Activated CD8-positive, alpha-beta memory T cell treated with anti-CD3 and anti-CD28 coated beads, Interleukin-2, amount 50 U/mL, for 48 hours (primary cell): Measurements from ENCODE around the gene GRB10.
A peak's percentile ranks its signal among the peaks of the same experiment; 100 is the strongest.

Experiments
- DNase-seq: peaks from one replicate; pipeline ENCODE4 v3.0.0-alpha.2; 2020

Gene GRB10

DNA sequence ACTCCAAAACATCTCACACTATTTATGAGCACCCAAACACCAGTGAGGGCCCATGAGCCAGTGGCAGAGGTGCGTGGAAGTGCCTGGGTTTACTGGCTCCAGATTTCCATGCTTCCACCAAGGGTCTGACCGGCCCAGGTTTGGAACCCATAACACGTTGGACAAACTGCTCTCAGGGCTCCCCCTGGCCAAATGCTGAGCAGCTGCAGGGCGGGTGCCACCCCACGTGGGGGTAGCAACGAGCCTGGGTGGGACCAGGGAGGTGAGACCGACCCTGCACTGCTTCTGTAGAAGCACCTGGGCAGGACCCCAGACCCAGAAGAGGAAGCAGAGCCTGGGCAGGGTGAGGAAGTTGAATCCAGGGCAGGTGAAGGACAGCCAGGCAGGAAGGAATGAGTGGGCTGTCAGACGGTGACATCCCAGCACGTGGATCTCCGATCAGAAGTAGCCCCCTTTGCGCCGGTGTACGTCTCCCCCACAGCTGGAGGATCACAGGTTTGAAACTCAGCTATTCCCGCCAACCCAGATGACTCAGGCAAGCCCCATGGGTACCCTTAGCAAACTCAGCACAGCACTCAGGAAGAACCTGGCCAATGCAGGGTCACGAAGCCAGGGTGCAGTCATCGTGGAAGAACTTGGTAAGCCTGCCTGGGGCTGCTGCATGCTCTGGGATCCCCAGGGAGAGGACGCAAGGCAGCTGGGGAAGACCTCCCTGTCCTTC is 117.1 kb downstream of the GRB10 start:
- no peak for DNase-seq

DNA sequence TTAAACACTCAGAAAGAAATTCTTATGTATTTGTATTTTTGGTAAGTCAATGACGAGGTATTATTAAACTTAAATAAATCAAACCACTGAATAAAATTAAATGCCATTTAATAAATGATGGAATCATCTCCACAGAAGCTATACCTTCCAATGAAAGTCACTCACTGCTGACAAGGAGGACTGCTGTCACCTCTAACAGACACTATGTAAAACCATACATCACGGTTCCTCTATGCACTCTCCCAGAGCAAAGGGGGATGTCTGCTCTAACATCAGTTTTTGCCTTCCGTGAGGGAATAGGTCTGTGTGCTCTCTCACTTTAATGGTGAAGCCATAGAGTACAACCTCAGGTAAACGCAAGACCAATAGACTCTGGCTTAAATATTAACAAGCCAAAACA is 117.8 kb downstream of the GRB10 start:
- DNase-seq = peak; percentile 18

DNA sequence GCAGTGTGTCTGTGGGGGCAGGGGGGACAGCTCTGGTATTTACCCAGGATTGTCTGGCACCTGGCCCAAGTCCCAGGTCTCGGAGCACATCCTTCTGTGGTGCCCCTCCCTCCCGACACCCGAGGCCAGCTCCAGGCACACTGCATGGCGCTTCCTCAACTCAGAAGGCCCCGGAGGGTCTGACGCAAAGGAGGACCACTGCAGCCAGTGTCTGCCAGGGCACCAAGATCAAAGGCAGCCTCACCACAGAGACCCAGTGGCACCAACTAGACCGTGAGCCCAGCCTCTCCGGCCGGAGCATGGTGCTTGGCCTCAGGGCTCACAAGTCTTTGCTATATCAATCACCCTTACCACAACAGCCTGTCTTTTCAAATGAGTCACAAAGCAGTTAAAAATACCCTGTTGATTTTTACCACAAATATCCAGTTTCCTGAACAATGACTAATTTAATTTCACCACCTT is 118.2 kb downstream of the GRB10 start:
- DNase-seq = peak; percentile 63

DNA sequence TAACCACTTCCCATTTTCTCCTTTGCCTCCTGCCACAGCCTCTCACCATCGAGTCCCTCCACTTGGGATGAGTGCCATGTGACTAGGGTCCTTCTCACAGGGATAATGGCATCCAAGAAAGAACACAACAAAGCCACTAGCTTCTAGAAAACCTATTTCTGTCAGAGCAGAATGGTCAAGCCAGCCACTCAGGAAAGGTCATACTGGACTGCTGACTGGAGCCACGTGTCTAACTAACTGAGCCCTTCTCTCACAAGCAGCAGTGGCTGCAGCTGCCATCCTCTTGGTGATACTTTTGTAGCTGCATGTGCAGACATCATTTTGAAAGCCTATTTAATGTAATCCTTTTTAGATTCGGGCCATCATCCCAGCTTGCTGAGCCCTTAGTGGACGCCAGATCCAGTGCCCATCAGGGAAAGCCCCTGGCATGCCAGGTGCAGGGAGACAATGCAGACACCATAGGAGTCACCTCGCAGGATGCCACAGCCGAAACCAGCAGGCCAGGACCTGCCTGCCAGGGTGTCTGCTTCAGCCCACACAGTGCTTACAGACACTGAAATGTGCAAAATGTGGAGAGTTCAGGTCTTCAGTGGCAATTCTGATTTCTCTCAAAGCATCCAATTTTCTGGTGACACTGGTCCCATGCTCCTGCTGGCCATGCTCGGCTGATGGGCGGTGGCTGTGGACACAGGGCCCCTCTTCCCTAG is 119.1 kb downstream of the GRB10 start:
- peak; percentile 54 for DNase-seq

DNA sequence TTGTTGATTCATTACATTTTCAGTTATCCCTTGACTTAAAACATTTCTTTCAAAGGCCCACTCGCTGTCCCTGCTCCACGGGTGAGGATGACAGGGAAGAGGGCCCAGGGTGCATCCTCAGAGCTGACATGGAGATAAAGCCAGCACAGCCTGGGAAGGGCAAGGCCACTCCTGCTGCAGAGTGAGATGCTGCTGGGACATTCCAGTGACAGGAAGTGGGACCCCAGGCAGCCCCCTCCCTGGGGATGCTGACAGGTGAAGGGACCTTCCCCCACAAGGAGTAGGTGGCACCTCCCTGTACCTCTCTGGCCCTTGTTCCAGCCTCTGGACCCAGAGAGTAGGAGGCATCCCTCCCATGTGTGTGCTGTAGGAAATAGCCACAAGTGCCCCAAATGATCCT is 119.7 kb downstream of the GRB10 start:
- peak; percentile 46 for DNase-seq

DNA sequence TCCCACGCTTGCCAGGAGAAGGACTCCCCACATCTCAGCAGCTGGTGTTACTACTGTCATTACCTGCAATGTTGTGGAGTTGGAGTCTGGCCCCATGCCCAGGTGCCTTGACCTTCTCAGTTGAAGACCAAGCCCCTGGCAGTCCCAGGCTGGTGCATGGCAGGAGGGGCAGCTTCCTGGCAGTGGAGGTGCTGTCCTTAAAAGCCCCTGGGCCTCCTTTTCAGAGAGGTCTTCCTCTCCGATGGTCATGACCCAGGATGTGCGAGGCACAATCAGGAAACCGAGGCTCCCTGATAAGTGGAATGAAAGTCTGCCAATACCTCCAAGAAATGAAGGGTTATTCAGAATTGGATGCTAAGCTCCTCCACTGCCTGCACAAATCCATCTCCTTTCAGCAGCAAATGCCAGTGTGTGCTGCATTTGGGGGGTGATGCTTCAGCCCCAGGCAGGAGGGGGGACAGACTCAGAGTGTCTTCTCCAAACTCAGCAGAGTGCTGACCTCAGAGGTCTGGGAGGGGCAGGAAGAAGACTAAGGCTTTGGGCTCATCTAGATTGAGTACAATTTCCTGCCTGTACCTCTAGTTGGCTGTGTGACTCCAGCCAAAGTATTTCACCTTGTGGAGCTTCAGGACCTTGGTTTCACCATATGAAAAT is 120.5 kb downstream of the GRB10 start:
- DNase-seq = peak; percentile 56

DNA sequence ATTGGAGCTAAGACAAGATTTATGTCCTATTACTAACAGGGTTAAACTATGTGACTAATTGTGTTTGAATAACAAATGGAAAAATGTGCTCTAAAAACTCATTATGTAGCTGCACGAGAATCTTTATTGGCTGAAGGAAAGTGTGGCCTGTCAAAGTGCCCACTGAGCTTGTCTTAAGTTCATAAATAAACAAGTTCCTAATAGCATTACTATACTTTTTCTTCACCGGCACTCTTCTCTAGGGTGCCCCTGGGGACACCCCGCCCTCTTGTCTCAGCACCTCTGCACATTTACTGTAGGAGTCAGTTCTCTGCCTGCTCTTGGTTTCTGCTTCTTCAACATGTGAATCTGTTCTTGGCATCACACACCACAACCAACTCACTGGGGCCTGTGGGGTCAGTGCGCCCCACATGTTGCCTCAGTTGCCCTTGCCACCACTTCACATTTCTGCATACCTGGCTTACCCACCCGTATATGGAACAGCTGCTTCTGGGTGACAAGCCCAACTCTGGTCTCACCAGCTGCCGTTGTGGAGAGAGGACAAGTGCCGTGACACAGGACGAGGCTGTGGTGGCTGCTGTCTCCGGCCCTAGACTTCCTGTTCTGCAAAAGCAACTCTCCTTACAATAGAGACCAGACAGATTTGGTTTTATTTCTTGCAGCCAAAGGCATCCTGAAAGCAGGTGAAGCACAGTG is 121.2 kb downstream of the GRB10 start:
- peak; percentile 58 for DNase-seq

DNA sequence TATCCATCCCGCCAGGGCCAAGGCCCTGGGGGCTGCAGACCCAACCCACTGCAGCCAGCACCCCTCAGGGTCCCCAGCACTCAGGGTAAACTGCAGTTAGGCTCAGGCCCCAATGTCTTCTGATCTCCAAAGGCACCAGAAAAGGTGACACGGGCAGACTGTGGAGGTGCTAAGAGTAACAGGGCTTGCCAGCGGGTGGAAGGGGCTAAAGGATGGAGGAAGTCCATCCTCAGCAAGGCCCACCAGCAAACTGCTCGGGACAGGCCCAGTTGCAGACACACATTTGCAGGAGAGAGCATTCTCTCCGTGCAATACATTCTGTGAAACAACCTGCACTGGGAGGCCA is 121.9 kb downstream of the GRB10 start:
- peak; percentile 50 for DNase-seq

DNA sequence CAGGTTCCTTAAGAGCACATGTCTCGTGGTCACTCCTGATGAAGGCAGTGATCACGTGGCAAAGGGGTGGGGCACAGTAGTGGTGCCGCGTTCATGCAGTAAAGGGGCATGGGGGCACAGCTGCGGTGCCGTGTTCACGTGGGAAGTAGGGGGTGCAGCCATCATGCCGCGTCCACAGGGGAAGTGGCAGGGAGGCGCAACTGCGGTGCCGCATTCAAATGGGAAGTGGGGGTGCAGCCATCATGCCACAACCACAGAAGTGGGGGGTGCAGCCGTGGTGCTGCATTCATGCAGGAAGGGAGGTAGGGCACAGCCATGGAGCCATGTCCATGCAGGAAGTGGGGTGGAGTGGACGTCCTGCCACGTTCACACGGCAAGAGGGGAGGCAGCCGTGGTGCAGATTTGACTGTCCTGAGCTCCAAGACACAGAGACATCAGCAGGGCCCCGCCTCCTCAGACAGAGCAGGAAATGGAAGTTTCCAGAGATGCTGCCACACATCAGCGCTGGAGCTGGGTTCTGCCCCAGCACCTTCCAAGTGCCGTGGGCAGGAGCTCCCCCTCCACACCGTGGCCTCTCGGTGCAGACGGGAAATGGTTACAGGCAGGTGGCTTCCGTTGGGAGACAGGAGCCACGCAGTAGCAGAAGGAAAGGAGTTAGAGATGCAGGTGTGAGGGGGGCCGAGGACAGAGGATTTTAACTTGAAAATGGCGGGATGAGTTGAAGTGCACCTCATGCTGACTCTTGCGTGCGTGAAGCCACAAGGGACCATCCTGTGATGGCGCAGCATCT is 122.5 kb downstream of the GRB10 start:
- peak; percentile 65 for DNase-seq

DNA sequence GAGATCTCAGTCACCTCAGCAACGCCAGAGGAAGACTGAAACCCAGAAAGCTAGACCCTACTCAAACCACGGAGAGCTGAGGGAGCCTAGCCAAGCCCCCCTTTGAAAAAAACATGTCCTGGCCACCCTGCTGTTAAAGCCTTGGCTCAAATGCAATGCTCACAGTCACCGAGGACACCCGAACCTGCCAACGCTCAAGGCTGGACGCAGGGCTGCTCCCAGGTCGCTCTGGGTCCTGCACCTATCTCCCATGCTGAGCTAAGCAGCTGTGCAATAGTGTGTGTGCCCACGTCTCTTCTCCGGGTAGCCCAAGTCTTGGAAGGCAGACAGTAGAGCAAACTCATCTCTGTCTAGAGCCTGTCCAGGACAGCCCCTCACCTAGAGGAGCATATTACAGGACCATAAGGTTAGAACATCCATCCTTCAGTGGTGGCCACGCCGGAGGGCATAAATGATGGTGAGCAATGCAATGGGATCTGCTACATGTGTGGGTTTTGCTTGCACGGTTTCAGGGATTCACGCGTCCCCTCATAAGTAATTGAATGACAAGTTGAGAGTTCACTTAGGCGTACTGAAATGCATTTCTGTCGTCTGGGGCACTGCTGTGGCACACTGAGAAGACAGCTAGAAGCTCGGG is 123.2 kb downstream of the GRB10 start:
- DNase-seq = peak; percentile 29

DNA sequence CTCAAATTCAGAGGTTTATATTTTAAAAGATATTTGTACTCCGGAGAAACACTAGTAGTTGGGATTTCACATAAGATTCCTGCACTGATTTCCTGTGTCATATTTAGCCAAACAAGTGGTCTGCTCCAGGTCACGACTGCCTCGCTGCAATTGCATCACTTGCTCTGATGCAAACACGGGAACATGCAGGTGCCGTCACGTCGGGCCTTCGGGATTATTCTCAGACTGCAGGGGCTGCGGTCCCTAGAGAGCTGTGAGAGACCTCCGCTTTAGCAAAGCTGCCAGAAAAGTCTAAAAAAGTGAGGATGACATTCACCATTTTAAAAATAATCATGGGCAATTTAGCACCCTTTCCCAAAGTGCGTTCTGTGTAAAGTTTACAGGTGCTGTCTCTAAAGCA is 124.0 kb downstream of the GRB10 start:
- DNase-seq = peak; percentile 28

DNA sequence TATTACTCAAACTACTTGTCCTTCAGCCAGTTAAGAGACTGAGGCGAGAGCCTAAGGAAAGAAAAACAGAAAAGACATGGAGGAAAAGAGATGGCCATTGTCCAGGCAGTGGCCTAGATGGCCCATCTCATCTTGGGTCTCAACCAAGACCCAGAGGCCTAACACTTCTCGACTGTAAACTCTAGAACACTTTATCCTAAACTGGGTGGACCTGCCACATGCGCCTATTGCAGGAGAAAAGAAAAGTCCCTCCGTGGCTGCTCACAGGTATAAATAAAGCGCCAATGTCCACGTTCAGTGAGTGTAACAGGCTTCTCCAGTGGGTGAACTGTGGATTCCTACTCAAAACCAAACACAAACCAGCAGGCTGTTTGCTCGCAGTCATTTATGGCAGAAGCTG is 124.8 kb downstream of the GRB10 start:
- DNase-seq = peak; percentile 25

DNA sequence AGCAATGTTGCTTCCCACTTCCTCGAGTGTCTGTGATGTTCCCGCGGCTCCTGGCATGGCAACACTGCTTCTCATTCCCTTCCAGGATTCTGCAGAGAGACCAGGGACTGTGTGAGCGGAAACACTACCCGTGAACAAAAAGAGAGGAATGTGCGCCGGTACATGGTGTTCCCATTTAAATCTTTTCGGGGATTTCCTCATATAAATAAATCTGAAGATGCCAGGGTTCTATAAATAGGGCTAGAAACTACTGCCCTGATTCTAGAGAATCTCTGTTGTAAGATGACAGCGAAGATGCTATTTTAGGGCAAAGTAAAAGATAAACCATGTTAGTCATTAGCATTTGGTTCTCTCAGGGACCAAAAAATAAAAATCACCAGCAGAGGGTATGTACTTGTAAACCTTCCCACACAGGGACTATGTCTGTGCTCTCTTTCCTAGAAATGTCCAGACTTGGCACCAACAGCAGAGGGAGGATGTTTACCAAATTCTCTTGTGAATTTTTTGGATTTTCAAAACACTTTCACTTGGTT is 125.3 kb downstream of the GRB10 start:
- no peak for DNase-seq

DNA sequence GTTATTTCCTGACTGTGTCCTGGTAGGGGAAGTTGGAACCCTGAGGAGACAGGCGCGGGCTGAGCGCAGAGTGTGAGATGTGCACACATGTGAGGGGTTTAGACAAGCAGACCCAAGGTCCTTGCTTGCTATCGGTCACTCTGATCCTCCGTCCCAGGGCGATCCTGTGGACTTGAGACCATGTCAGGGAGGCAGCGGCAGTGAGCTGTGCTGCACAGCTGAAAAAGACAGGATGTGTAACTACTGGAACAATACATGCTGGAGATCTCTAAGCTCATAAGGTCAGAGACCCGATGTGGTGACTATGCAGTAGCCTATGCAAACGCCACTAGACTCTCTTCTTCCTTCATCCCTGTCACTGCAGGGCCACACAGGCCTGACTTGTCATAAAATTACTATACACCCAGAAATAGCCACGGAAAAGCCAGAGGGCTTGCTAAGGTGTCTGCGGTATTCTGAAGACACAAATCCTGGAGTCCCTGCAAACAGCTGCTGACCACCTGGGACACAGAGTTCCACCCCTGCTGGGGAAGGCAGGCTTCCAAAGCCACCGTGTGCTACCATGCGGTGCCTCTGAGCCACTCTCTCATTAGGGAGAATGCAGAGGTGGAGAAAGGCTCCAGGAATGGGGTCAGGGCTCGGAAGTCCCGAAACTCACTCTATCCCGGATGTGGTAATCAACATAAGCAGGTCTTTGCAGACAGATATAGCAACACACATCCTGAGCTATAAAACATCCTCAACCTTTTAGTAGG is 126.4 kb downstream of the GRB10 start:
- peak; percentile 37 for DNase-seq

DNA sequence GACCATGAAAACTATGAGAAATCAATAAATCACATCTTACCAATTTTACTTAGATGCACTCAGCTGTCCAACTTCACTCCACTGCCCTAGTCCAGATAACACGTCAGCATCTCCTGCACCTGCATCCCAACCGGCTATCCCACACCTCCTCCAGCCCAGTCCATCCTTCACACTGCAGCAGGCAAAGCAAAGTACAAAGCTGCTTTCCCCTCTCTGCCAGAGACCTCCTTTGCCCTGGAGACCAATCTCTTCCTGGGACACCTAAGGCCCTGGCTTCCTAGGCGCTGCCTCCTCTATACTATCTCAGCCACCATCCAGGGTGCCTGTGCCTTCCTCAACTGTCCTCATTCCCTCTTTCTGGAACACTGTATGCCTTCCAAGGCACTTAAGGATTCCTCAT is 127.2 kb downstream of the GRB10 start:
- peak; percentile 26 for DNase-seq

DNA sequence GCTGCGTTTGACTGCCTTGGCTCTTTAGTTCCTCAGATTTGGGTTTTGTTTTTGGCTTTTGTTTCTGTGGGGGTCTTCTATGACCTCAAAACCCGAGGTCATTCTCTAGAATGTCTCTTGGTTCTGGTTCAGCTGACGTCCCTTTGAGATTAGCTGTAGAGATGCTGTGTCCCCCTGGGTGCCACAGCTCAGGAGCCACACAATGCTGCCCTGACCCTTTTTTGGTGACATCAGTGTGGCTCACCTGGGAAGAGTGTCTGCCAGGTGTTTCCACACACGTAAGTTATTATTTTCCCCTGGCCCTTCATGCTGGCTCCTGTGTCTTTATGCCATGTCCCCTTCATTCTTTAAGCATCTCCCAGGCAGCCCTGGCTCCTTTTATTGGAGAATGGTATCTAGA is 127.7 kb downstream of the GRB10 start:
- DNase-seq = no peak

DNA sequence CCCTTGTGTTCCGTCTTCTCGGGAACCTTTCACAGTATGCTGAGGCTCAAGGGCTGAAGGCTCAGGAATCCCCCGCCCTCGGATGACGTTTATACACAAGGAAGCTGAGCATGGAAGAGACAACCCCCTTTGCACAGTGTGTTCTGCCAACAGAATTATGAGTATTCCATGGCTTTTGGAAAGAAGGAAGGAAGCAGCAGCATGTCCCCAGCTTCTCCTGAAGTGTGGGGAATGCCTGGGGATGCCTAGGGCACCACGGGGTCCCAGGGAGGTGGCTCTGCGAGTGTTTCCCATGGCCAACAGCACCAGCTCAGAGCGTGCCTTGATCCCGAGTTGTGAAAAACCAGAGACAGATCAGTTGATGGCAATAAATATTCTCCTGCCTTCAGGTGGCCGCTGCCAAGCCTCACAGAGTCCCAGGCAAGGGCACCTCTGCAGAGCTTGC is 128.7 kb downstream of the GRB10 start:
- DNase-seq = no peak

DNA sequence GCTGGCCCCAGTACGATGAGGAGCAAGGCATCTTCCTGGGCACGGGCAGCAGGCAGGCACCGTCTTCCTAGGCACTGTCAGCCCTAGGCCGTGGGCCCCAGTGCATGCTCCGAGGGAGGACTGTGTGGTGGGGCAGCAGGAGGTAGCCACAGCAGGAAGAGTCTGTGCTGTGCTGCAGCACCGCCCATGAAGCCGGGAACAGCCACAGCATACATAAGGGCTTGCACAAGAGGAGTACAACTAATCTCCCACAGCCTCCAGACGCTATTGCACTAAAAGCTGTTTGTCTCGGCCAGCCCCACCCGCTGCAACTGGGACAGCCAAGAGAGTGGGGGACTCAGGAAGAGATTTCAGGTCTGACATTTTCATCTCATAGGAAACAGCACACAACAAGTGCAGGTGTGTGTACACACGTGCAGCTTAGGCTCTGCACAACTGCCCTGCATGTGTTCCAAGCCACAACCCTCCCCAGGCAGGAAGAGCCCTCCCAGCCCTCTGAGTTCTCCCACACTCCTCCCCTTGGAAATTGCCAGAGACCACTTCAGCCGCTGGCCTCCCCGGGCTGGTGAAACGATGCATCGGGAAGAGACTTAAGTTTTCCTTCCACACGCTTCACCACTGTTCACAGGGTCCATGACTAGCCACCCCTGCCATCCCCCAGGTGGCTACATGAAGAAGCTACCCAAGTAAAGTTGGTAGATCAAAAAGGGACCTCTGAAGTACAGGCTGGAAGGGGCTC is 129.4 kb downstream of the GRB10 start:
- peak; percentile 46 for DNase-seq

DNA sequence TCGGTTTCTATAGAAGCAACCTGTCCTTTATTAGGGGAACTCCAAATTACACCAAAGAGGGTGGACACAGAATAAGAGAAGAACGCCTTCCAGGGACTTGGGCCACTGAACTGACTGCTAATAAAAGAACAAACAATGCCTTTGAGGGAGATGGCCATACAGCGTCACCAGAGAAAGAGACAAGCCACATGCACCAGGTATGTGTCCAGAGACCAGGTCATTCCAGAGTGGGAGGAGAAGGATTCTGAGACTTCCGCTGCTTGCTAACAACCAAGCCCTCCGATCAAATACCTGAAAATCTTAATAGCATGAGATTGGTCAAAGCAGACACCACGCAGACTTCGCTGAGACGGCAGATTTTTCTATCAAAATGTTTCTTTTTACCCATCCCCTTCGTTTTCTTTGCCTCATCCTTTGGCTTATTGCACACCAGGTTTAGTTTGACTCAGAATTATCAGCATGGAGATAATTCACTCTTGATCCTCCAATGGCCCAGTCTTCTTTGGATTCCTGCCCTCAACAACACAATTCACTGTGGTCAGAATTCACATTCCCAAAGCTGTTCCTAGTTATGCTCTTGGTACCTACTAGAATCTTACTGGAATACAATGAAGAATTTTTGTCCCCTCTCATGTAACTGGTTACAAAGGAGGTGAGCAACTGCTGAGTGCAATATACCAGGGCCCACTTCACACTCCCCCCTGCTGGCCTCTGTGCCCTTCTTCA is 130.1 kb downstream of the GRB10 start:
- no peak for DNase-seq
